ENCODE results near the gene LRIT2.
A peak's percentile ranks its signal among the peaks of the same experiment; 100 is the strongest.

Gene LRIT2

GRCh38 chr10:84204610-84205009 is 20.7 kb downstream of the LRIT2 start:
- H3K4me3 Mint-ChIP-seq, result no peak overlapping the region
- no peaks in the 10 kb centered on the region for H3K4me1 Mint-ChIP-seq (ENCODE audit: low read depth)
- no peaks in the 10 kb centered on the region for H3K9me3 Mint-ChIP-seq
- H3K36me3 Mint-ChIP-seq (ENCODE audit: low read depth), result no peaks in the 10 kb centered on the region
- H3K27me3 Mint-ChIP-seq, result peaks cover 3% of the 10 kb centered on the region
- no peak overlapping the region for H3K27ac Mint-ChIP-seq

GRCh38 chr10:84204122-84204521 is 21.2 kb downstream of the LRIT2 start:
- no peak overlapping the region for H3K27ac Mint-ChIP-seq
- H3K4me3 Mint-ChIP-seq, result no peak overlapping the region
- peaks cover 3% of the 10 kb centered on the region for H3K27me3 Mint-ChIP-seq
- no peaks in the 10 kb centered on the region for H3K9me3 Mint-ChIP-seq
- no peaks in the 10 kb centered on the region for H3K4me1 Mint-ChIP-seq (ENCODE audit: low read depth)
- no peaks in the 10 kb centered on the region for H3K36me3 Mint-ChIP-seq (ENCODE audit: low read depth)

- Mint-ChIP-seq H3K36me3 (ENCODE audit: low read depth) (no peaks in the 10 kb centered on the region), H3K27me3 (no peaks in the 10 kb centered on the region), H3K9me3 (no peaks in the 10 kb centered on the region), H3K4me3 (no peak overlapping the region), H3K4me1 (ENCODE audit: low read depth) (no peaks in the 10 kb centered on the region), H3K27ac (no peak overlapping the region)
Observed at GRCh38 chr10:84202349-84202748, 23.0 kb downstream of the LRIT2 start.

- no peaks in the 10 kb centered on the region for H3K4me1 Mint-ChIP-seq (ENCODE audit: low read depth)
- no peaks in the 10 kb centered on the region for H3K9me3 Mint-ChIP-seq
Observed at GRCh38 chr10:84201682-84202081, 23.7 kb downstream of the LRIT2 start.

GRCh38 chr10:84201244-84201606 is 24.1 kb downstream of the LRIT2 start:
- H3K27me3 Mint-ChIP-seq, result peaks cover 10% of the 10 kb centered on the region
- no peaks in the 10 kb centered on the region for H3K4me1 Mint-ChIP-seq (ENCODE audit: low read depth)
- no peak overlapping the region for H3K4me3 Mint-ChIP-seq

More at GRCh38 chr10:84201682-84202081, 23.7 kb downstream of the LRIT2 start:
- Mint-ChIP-seq H3K27ac (no peak overlapping the region), H3K36me3 (ENCODE audit: low read depth) (no peaks in the 10 kb centered on the region), H3K4me3 (no peak overlapping the region), H3K27me3 (peaks cover 6% of the 10 kb centered on the region)

GRCh38 chr10:84200537-84201243 is 24.7 kb downstream of the LRIT2 start:
- Mint-ChIP-seq H3K9me3 (no peaks in the 10 kb centered on the region), H3K4me1 (ENCODE audit: low read depth) (peaks cover 1% of the 10 kb centered on the region), H3K27me3 (peaks cover 15% of the 10 kb centered on the region), H3K4me3 (no peak overlapping the region), H3K27ac (no peak overlapping the region), H3K36me3 (ENCODE audit: low read depth) (no peaks in the 10 kb centered on the region)

More at GRCh38 chr10:84201244-84201606, 24.1 kb downstream of the LRIT2 start:
- no peaks in the 10 kb centered on the region for H3K9me3 Mint-ChIP-seq
- H3K36me3 Mint-ChIP-seq (ENCODE audit: low read depth), result no peaks in the 10 kb centered on the region
- H3K27ac Mint-ChIP-seq, result no peak overlapping the region

GRCh38 chr10:84198206-84198915 is 27.0 kb downstream of the LRIT2 start:
- Mint-ChIP-seq H3K36me3 (ENCODE audit: low read depth) (no peaks in the 10 kb centered on the region), H3K9me3 (no peaks in the 10 kb centered on the region), H3K4me3 (no peak overlapping the region), H3K27ac (no peak overlapping the region), H3K4me1 (ENCODE audit: low read depth) (peaks cover 5% of the 10 kb centered on the region), H3K27me3 (peaks cover 26% of the 10 kb centered on the region)

GRCh38 chr10:84197643-84198042 is 27.7 kb downstream of the LRIT2 start:
- no peak overlapping the region for H3K4me3 Mint-ChIP-seq
- H3K36me3 Mint-ChIP-seq (ENCODE audit: low read depth), result no peaks in the 10 kb centered on the region
- peaks cover 30% of the 10 kb centered on the region for H3K27me3 Mint-ChIP-seq
- peaks cover 5% of the 10 kb centered on the region for H3K4me1 Mint-ChIP-seq (ENCODE audit: low read depth)
- no peaks in the 10 kb centered on the region for H3K9me3 Mint-ChIP-seq
- H3K27ac Mint-ChIP-seq, result no peak overlapping the region

GRCh38 chr10:84196941-84197340 is 28.4 kb downstream of the LRIT2 start:
- H3K27ac Mint-ChIP-seq, result no peak overlapping the region
- peaks cover 5% of the 10 kb centered on the region for H3K4me1 Mint-ChIP-seq (ENCODE audit: low read depth)
- peaks cover 30% of the 10 kb centered on the region for H3K27me3 Mint-ChIP-seq
- no peaks in the 10 kb centered on the region for H3K9me3 Mint-ChIP-seq
- no peak overlapping the region for H3K4me3 Mint-ChIP-seq
- no peaks in the 10 kb centered on the region for H3K36me3 Mint-ChIP-seq (ENCODE audit: low read depth)

- peaks cover 30% of the 10 kb centered on the region for H3K27me3 Mint-ChIP-seq
- no peak overlapping the region for H3K27ac Mint-ChIP-seq
- no peaks in the 10 kb centered on the region for H3K36me3 Mint-ChIP-seq (ENCODE audit: low read depth)
- H3K9me3 Mint-ChIP-seq, result no peaks in the 10 kb centered on the region
- H3K4me3 Mint-ChIP-seq, result no peak overlapping the region
- peaks cover 10% of the 10 kb centered on the region for H3K4me1 Mint-ChIP-seq (ENCODE audit: low read depth)
Observed at GRCh38 chr10:84196083-84196482, 29.3 kb downstream of the LRIT2 start.

GRCh38 chr10:84195044-84195830 is 30.1 kb downstream of the LRIT2 start:
- no peaks in the 10 kb centered on the region for H3K36me3 Mint-ChIP-seq (ENCODE audit: low read depth)
- peaks cover 11% of the 10 kb centered on the region for H3K4me1 Mint-ChIP-seq (ENCODE audit: low read depth)
- no peaks in the 10 kb centered on the region for H3K9me3 Mint-ChIP-seq
- H3K4me3 Mint-ChIP-seq, result peak overlapping the region; percentile 57
- peaks cover 30% of the 10 kb centered on the region for H3K27me3 Mint-ChIP-seq
- H3K27ac Mint-ChIP-seq, result no peak overlapping the region

- H3K36me3 Mint-ChIP-seq (ENCODE audit: low read depth), result no peaks in the 10 kb centered on the region
- H3K9me3 Mint-ChIP-seq, result no peaks in the 10 kb centered on the region
- no peak within 1 kb of the TSS for H3K27ac Mint-ChIP-seq
- peak within 1 kb of the TSS; percentile 57 for H3K4me3 Mint-ChIP-seq
- H3K4me1 Mint-ChIP-seq (ENCODE audit: low read depth), result peaks cover 11% of the 10 kb centered on the region
- H3K27me3 Mint-ChIP-seq, result peaks cover 30% of the 10 kb centered on the region
Observed at GRCh38 chr10:84194424-84195043, 30.8 kb downstream of the LRIT2 start, which contains the start of gene CDHR1. CDHR1 (plus strand) TSS chr10:84194537; CDS start chr10:84194761, 224 bp downstream.

- Mint-ChIP-seq H3K27ac (no peak overlapping the region), H3K4me1 (ENCODE audit: low read depth) (peaks cover 11% of the 10 kb centered on the region), H3K36me3 (ENCODE audit: low read depth) (no peaks in the 10 kb centered on the region), H3K4me3 (peak overlapping the region; percentile 57), H3K9me3 (no peaks in the 10 kb centered on the region), H3K27me3 (peaks cover 30% of the 10 kb centered on the region)
Observed at GRCh38 chr10:84193846-84194423, 31.4 kb downstream of the LRIT2 start.

- Mint-ChIP-seq H3K36me3 (ENCODE audit: low read depth) (no peaks in the 10 kb centered on the region), H3K4me3 (no peak overlapping the region), H3K27ac (no peak overlapping the region), H3K27me3 (peaks cover 30% of the 10 kb centered on the region), H3K9me3 (no peaks in the 10 kb centered on the region), H3K4me1 (ENCODE audit: low read depth) (peaks cover 11% of the 10 kb centered on the region)
Observed at GRCh38 chr10:84193327-84193726, 32.0 kb downstream of the LRIT2 start.
